Left renal cortex interstitium (tissue), 4 donors: ENCODE data around the gene MBD3. TPM values are rescaled to one million over a fixed set of nuclear protein-coding genes. Genes with fewer than 3 reads are reported as not detected.

ENCODE experiments used
- DNase-seq, 4 donors: peaks; one replicate each; pipeline ENCODE4 v3.0.0-alpha.2; 2013; ENCODE audit warnings: low read depth in 4 of 4, low spot score in 2 of 4, missing footprints in 1 of 4
- polyA plus RNA-seq, 4 donors: library from polyadenylated mRNA; unstranded; fragments of 120-200 nt; gene quantifications; one replicate each; pipeline ENCODE4 v1.2.1, GENCODE V29; 2013; ENCODE audit not compliant: insufficient read length in 4 of 4

MBD3 gene
- polyA plus RNA-seq, 4 donors, result 43.4 to 85.4 (median 75.7) TPM

DNA sequence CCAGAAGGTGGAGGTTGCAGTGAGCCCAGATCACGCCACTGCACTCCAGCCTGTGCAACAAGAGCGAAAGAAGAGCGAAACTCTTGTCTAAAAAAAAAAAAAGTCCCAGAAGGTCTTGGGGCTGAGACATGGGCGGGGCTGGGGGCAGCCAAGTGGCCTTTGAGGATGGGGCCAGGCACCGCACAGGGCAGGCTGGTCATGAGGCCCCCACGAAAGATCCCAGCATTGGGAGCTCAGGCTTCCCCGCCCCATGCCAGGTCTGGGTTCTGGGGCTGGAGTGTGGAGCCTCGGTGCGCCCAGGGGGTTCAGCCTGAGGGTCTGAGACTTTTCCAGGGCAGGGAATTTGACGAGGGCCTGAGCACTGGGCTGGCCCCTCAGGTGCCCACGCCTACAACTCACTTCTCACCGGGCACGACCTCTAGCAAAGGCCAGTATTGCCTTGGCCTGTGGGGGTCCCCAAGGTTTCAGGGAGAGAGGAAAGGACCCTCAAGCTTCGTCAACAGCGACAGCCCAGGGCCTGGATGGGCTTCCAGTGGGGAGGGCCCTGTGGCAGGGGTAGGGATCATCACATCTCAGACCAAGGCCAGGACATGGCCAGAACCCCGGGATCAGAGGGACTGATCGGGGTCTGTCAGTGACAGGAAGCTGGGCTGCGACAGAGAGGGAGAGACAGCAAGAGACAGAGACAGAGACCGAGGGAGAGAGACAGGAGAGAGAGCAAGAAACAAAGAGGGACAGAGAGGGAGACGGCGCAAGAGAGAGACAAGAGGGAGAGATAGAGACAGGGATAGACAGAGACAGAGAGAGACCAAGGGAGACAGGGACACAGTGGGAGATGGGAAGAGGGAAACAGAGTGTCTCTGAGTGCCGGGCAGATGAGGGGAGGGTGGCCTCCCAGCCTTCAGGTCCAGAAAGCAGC is 17.1 kb downstream of the MBD3 start:
- DNase-seq, result no peak

DNA sequence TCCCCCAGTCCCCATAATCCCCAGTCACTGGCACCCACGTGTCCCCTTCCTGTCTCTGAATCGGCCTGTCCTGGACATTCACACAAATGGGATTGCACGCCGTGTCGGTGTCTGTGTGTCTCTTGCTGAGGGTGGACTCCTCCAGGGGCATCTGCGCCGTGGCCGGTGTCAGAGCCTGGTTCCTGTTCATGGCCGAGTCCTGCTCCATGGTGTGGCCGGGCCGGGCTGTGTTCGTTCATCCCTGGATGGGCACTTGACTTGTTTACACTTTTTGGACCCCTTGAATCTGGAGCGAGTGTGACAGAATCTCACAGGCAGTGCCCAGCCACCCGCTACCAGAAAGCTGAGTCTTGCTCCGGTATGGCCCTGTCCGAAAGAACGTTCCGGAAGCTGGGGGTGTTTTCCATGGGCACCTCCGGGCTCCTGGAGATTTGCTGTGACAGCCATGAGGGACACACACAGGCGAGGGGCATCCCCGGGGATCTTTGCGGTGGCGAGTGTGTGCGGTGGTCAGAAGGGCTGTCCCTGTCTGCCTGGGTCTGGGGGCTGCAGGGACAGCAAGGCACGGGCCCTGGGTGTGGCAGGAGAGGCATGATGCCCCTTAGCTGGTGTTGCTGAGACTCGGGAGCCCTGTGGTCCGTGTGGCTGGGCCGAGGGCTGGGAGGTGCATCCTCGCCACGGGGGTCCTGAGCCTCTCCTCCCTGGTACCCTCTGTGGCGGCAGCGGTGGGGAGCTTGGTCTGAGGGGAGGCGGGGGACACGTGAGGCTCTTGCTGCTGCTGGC is 18.1 kb downstream of the MBD3 start:
- no peak for DNase-seq

DNA sequence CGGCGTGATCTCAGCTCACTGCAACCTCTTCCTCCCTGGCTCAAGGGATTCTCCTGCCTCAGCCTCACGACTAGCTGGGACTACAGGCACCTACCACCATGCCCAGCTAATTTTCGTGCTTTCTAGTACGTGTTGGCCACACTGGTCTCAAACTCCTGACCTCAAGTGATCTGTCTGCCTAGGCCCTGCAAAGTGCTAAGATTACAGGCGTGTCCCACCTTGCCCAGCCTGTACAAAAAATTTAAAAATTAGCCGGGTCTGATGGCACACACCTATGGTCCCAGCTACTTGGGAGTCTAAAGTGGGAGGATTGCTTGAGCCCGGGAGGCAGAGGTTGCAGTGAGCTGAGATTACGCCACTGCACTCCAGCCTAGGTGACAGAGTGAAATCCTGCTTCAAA is 19.9 kb downstream of the MBD3 start:
- DNase-seq, result no peak

DNA sequence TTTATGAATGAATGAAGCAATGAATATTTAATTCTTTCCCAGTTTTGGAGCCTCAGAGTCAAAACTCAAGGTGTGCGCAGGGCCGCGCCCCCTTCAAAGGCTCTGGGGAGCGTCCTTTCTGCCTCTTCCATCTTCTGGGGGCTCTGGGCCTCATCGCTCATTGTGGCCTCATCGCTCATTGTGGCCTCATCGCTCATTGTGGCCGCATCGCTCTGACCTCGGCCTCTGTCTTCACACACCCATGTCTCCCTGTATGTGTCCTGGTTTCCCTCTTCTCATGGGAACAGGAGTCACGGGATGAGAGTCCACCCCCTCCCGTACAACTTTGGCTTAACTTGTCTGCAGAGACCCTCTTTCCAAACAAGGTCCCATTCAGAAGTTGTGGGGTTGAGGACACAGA is 21.3 kb downstream of the MBD3 start:
- DNase-seq, result no peak

GRCh38 chr19:1570836-1571235 is 21.8 kb downstream of the MBD3 start:
- DNase-seq, result no peak

DNA sequence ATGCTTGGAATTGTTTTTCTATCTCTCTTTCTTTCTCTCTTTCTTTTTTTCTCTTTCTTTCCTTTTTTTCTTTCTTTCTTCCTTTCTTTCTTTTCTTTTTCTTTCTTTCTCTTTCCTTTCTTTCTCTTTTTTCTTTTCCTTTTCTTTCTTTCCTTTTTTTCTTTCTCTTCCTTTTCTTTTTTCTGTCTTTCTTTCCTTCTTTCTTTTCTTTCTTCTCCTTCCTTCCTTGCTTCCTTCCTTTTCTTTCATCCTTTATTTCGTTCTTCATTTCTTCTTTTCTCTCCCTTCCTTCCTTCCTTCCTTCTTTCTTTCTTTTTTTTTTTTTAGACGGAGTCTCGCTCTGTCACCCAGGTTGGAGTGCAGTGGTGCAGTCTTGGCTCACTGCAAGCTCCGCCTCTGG is 22.7 kb downstream of the MBD3 start:
- DNase-seq, result no peak

DNA sequence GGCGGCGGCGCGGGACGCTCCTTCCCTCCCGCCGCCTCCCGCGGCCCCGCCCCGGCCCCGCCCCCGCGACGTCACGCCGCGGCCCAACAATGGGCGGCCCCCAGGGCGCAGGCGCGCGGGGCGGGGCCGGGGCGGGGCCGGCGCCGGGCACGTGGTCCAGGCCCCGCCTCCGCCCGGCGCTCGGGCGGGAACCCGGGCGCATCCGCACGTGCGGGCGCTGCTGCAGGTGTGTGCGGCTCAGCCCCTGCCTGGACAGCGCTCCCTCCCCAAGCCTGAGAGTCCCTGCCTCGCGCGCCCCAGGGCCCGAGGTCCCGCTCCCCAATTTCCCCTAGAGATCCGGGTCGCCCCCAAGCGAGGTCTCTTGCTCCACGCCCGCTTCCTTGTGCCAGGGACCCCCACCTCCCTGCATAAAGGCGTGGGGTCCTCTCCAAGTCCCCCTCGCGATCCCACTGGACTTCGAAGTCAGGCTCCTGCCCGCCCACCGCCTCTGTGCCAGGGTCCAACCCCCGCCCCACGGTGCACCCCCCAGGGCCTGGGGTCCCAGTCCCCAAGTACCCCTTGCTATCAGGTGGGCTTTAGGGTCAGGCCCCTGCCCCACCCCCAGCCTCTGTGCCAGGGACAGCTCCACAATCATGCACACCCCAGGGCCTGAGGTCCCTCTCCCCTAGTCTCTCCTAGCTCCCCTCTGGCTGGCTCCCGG is 24.2 kb downstream of the MBD3 start, which contains the start of gene MEX3D:
TSS of gene MEX3D (minus strand) at position 6 of the 700 bp plus-strand sequence. CDS start 267 bp downstream, outside the sequence.
- DNase-seq, result peak in 1 of 4 donors; percentile 61

DNA sequence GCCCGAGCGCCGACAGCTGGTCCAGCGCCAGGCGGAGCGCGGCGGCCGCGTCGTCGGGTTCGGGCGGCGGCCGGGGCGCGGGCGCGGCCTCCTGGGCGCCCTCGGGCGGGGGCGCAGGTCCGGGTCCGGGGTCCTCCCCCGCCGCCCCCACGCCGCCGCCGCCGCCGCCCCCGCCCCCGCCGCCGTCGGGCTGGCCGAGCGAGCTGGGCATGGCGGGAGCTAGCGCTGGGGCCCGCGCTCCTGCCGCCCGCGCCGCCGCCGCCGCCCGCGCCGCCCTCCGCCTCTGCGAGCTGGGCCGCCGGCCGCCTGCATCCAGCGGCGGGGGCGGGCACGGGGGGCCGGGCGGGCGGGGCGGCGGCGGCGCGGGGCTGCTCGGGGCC is 24.8 kb downstream of the MBD3 start:
- DNase-seq, result no peak

GRCh38 chr19:1567116-1567847 is 25.4 kb downstream of the MBD3 start:
- DNase-seq, result no peak

- peak; percentile 68 to 82 (median 75) for DNase-seq
Observed at GRCh38 chr19:1566392-1567115, 26.1 kb downstream of the MBD3 start.

- DNase-seq, result no peak
Observed at GRCh38 chr19:1563251-1563650, 29.4 kb downstream of the MBD3 start.

DNA sequence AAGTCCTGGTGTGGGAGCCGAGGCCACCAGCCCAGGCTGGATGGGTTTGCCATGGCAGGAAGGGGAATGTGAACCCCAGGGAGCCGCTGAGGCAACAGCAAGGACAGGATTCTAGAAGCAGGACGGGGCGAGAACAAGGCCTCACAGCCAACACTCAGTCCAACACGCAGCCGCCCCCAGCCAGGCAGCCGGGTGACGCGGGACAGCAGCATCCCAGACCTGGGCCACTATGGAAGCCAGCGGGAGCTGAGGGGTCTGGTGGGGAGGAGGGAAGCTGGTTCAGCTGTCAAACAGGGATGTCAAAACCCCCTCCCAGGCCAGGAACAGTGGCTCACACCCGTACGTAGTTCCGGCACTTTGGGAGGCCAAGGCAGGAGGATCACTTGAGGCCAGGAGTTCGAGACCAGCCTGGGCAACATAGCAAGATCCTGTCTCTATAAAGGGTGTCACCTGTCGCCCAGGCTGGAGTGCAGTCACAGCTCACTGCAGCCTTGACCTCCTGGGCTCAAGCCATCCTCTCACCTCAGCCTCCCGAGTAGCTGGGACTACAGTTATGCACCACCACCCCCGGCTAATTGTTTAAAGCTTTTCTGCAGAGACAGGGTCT is 31.3 kb downstream of the MBD3 start:
- DNase-seq, result no peak

DNA sequence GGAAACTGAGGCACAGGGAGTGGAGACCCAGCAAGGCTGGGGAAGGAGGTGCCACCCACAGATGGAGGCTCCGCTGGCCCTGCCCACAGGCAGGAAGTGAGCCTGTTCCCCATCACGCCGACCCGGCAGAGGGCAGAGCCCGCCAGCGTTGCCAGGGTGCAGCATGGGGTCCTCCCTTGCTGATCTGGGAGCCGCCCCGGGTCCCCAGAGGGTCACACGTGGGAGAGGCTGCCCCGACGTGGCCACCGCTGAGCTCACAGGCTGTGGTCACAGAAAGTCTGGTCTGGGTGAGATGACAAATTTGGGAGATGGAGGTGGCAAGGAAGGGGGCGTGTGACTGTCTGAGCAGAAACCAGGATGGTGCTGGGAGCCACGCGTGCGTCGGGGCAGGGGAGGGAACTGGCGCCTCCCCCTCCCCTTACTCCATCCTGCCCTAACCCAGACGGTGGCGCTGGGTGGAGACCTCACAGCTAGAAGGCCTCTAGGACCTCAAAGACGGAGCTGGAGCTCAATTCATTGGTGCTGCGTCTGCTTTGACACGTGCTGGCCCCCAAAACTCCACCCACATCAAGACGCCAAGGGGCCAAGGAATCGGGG is 32.3 kb downstream of the MBD3 start:
- DNase-seq, result no peak

- no peak for DNase-seq
Observed at GRCh38 chr19:1558552-1558951, 34.1 kb downstream of the MBD3 start.

- no peak for DNase-seq
Observed at GRCh38 chr19:1556390-1557070, 36.1 kb downstream of the MBD3 start.

DNA sequence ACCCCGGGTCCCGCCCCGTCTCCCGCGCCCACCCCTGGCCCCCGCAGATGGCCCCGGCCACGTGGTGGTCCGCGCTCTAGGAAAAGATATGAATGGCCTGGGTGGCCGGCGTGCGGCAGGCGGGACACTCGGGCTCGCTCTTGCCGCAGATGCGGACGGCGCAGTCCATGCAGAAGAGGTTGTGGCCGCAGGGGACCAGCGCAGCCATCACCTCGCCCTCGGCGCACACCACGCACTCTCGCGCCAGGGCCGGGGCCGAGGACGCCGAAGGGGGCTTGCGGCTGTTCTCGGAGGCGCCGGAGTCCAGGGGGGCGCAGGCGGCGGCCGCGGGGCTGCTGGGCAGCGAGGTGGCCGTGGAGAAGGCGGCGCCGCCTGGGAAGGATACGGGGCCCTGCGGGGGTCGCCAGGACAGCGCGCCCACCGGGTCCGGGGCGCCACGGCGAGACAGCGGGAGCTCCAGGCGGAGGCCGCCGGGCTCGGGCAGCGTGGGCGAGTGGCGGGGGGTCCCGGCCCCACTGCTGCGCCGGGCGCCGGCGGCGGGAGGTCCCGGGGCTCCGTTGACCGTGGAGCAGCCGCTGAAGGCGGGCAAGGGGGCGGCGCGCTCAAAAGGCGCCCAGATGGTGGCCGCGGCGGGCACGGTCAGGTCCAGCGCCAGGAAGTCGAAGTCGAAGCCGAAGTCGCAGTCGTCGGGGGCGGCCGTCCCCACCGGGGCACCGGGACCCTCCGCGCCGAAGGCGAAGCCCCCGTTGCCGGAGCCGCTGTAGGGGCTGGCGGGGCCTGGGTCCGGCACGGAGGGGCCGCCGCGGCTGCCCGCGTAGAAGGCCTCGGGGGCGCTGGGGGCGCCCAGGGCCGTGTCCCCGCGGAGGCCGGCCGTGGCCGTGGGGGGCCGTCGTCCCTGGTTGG is 36.9 kb downstream of the MBD3 start:
- no peak for DNase-seq

- DNase-seq, result no peak
Observed at GRCh38 chr19:1554968-1555367, 37.7 kb downstream of the MBD3 start.
